GM12864 (cell line): ENCODE results near the gene KLHL30.
"Not testable (repeated sequence)": the region's sequence is repeated elsewhere in the genome, so short reads cannot be mapped to it uniquely, and the experiment has no call there.

Experiments used
- DNase-seq: peaks from one replicate; pipeline ENCODE4 v3.0.0-alpha.2; 2011; ENCODE audit warnings: low read depth
- H3K4me3 ChIP-seq: 2 replicates; pipeline ENCODE4 v1.5.1; 2011; ENCODE audit warnings: mild to moderate bottlenecking, low read depth, low read length, control low read depth
- TF ChIP-seq, protein P1 (sequence below): IDR thresholded peaks from 2 replicates; pipeline ENCODE4 v1.5.1; 2011; ENCODE audit warnings: low read depth, mild to moderate bottlenecking, moderate library complexity, low read length, control low read depth, inconsistent platforms; ENCODE audit errors: missing control alignments

Gene KLHL30

DNA sequence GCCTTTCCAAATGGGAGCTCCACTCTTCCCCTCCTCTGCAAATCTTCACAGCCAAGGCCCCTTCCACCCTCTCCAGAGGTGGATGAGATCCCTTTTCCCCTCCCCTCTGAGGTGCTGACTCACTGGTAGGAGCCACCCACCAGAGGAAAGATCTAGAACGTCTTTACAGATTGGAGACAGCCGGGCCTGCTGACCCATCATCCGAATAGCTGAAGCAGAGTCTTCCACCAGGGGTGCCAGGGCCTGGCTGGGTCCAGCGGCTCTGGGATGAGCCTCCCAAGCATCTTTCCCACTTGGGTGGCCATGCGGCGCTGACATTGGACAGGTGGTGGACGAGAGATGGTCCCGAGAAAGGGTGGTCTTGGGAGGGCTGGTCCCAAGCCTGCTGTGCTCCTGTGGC, 29.3 kb downstream of the KLHL30 start:
- TF ChIP-seq, protein P1, sequence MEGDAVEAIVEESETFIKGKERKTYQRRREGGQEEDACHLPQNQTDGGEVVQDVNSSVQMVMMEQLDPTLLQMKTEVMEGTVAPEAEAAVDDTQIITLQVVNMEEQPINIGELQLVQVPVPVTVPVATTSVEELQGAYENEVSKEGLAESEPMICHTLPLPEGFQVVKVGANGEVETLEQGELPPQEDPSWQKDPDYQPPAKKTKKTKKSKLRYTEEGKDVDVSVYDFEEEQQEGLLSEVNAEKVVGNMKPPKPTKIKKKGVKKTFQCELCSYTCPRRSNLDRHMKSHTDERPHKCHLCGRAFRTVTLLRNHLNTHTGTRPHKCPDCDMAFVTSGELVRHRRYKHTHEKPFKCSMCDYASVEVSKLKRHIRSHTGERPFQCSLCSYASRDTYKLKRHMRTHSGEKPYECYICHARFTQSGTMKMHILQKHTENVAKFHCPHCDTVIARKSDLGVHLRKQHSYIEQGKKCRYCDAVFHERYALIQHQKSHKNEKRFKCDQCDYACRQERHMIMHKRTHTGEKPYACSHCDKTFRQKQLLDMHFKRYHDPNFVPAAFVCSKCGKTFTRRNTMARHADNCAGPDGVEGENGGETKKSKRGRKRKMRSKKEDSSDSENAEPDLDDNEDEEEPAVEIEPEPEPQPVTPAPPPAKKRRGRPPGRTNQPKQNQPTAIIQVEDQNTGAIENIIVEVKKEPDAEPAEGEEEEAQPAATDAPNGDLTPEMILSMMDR = no peak
- DNase-seq = no peak
- H3K4me3 ChIP-seq = no peak overlapping the region

GRCh38 chr2:238168196-238169047, 30.0 kb downstream of the KLHL30 start:
- no peak for DNase-seq
- no peak overlapping the region for H3K4me3 ChIP-seq
- TF ChIP-seq, protein P1 = no peak

DNA sequence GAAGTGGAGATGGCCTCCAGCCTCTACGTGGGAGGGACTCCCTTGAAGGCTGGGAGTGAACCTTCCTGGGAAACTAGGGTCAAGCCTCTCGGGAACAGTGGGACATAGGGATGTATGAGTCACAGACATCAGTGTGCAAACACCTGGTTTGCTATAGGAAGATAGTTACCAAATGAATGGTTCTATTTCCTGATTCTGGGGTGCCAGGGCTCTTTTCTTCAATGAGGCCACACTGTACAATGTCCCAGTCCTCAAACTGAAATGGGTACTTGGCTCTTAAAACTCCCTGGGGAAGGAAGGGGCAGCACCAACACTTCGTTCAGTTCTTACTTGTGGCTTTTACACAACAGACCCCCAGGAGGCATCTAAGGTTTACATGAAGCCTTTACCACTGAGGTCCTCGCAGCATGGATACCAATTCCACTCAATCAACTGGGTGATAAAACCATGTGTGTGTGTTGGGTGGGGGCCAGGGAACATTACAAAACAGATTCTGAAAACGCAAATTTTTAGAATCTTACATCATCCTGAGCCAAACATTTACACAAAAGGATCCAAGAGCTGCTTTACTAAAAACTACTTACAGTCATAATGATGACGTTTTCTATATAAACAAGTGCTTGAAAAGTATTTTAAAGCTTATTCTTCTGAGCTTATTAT, 30.7 kb downstream of the KLHL30 start:
- DNase-seq = no peak
- H3K4me3 ChIP-seq = no peak overlapping the region
- TF ChIP-seq, protein P1 = no peak

GRCh38 chr2:238169708-238170251, 31.3 kb downstream of the KLHL30 start:
- TF ChIP-seq, protein P1 = no peak
- no peak for DNase-seq
- no peak overlapping the region for H3K4me3 ChIP-seq

DNA sequence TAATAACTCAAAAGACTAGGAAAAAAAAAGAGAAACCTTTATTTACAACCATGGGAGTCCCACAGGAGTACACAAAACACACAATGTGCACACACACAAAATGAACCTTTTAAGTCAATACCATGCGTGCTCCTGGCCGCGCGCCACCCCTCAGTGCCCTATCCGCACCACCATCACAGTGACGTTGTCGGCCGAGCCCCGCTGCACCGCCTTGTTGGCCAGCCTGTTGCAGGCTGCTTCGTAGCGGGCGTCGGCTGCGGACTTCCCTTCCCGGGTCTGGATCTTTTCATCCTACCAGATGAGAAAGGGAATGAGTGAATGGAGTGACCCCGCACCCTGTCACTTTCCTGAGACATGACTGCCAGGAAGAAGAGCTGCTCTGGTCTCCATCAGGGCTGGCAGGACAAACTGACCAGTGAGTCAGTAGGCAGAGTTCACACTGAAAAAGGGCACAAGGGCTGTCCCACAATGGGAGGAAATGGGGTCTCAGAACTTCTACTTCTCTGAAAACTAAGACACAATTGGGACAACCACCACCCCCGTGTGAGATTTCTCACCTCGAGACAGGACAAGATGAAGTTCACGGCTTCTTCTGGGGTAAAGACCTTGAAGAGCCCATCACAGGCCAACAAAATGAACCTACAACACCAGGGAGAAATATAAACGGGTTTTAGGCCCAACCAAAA, 32.1 kb downstream of the KLHL30 start:
- no peak for DNase-seq
- no peak overlapping the region for H3K4me3 ChIP-seq
- TF ChIP-seq, protein P1 = no peak

DNA sequence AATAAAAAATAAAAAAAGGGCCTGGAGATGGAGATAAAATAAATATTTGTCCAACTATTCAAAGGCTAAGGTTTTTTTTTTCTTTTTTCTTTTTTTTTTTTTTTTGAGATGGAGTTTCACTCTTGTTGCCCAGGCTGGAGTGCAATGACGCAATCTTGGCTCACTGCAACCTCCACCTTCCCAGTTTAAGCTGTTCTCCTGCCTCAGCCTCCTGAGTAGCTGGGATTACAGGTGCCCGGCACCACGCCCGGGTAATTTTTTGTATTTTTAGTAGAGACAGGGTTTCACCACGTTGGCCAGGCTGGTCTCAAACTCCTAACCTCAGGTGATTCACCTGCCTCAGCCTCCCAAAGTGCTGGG, 32.6 kb downstream of the KLHL30 start:
- not testable (repeated sequence) for H3K4me3 ChIP-seq, DNase-seq

DNA sequence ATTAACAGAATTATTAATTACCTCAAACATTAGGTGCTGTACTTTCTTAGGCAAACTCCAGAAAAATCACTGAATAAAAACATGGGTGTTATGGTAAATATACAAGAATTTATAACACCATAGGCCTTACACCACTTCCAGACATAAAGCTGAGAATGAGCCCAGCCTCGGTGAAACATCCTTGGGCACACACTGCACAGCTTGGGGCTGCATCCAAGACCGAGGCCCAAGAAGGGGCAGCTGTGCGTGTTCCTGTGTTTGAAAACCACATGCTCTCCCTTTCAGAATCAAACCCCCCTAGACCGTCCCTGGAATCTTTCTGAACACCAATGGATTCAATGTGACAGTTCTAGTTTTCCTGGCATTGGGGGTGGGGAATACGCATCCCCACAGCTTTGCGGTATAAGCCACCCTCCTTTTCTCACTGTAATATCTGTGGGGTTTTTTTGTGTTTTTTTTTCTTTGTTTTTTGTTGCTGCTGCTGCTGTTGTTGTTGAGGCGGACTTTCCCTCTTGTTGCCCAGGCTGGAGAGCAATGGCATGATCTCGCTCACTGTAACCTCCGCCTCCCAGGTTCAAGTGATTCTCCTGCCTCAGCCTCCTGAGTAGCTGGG, 33.2 kb downstream of the KLHL30 start:
- DNase-seq = no peak
- H3K4me3 ChIP-seq = no peak overlapping the region
- TF ChIP-seq, protein P1 = no peak
